Choroid plexus epithelial cell (primary cell): Measurements from ENCODE around the gene ARID3A.
A peak's percentile ranks its signal among the peaks of the same experiment; 100 is the strongest.

Source experiments
- DNase-seq: peaks from one replicate; pipeline ENCODE4 v3.0.0-alpha.2; 2010; ENCODE audit warnings: low read depth
- H3K4me3 ChIP-seq: 2 replicates; pipeline ENCODE4 v1.5.1; 2011; ENCODE audit warnings: low read depth, mild to moderate bottlenecking, control low read depth, low read length, moderate library complexity
- CTCF ChIP-seq: conservative IDR thresholded peaks from 2 replicates; pipeline ENCODE4 v1.5.1; 2011; ENCODE audit warnings: low read depth, mild to moderate bottlenecking, control low read depth, inconsistent platforms, low read length, moderate library complexity

Gene ARID3A

GRCh38 chr19:1000095-1000494 lies 74.3 kb downstream of the ARID3A start, which contains the start of gene GRIN3B:
Gene GRIN3B (plus strand): TSS chr19:1000419. CDS start chr19:1000438, 19 bp downstream.
- peak; percentile 24 for DNase-seq
- TF ChIP-seq CTCF, result peak; percentile 48
- peak within 1 kb of the TSS; percentile 5 for H3K4me3 ChIP-seq

GRCh38 chr19:1000591-1001537 lies 75.0 kb downstream of the ARID3A start:
- no peak for TF ChIP-seq CTCF
- no peak overlapping the region for H3K4me3 ChIP-seq
- no peak for DNase-seq

DNA sequence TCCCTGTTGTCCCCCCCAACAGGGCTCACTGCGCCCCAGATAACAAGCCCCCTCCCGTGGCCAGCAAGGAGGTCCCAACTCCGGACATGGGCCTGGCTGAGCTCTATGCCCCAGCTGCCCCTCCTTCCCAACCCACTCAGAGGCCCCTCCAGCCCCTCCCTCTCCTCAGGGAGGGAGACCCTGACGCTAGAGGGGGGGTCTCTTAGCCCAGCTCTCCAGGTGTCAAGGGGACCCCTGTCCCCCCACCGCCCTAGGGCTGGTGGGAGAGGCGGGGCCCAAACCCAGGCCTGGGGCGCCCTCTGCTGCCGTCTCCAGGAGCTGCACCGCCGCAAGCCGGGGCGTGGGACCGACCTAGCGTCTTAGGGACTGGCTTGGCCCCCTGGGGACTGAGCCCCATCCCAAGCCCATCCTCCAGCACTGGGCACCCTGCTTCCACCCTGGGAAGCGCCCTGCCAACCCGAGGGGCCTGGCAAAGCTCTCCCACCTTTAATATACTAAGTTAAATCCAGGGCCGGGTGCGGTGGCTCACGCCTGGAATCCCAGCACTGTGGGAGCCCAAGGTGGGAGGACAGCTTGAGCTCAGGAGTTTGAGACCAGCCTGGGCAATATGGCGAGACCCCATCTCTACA lies 75.8 kb downstream of the ARID3A start:
- TF ChIP-seq CTCF, result peak; percentile 82
- no peak for DNase-seq
- H3K4me3 ChIP-seq, result no peak overlapping the region

DNA sequence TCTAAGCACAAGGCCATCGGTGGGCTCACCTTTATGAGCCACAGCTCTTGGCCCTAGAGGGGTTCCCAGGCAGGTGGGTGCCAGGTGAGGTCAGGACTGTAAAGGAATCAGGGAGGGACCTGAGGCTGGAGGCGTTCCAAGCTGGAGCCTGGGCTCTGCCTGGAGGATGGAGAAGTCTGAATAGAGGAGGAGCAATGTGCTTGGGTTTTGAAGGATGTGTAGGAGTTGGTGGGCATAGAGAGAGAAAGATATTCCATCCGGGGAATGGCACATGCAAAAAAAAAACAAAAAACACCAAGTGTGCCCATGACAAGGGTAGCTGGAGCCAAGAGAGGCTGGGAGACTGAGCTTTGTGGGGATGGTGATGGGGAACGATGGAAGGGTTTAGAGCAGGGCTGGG lies 76.8 kb downstream of the ARID3A start:
- TF ChIP-seq CTCF, result no peak
- DNase-seq, result no peak
- no peak overlapping the region for H3K4me3 ChIP-seq

- no peak overlapping the region for H3K4me3 ChIP-seq
- no peak for DNase-seq
- TF ChIP-seq CTCF, result no peak
Observed at GRCh38 chr19:1003283-1003682, 77.4 kb downstream of the ARID3A start.

DNA sequence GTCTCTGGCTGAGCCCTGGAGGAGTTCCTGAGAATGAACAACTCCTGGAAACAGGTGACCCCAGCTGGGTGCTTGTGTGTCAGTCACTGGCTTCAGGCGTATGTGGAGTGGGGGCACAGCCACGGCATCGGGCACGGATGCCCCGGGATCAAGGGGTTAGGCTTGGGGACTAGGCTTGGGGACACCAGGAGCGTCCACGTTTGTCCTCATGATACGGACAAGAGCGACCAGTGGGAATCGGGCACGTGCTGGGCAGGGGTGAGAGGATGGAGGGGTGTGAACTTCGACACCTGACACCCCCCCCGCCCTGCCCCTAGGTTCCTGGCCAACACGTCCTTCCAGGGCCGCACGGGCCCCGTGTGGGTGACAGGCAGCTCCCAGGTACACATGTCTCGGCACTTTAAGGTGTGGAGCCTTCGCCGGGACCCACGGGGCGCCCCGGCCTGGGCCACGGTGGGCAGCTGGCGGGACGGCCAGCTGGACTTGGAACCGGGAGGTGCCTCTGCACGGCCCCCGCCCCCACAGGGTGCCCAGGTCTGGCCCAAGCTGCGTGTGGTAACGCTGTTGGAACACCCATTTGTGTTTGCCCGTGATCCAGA lies 78.5 kb downstream of the ARID3A start:
- no peak overlapping the region for H3K4me3 ChIP-seq
- no peak for DNase-seq
- no peak for TF ChIP-seq CTCF
